UCSD-AML1 (cell line): ENCODE results near the gene NBL1.
A peak's percentile ranks its signal among the peaks of the same experiment; 100 is the strongest.

Experiments used
- DNase-seq: peaks from one replicate; lab custom pipeline; 2025; ENCODE audit not compliant: unreplicated experiment; lab: John Stamatoyannopoulos, UW

NBL1 gene

GRCh38 chr1:19643602-19644394, at the start of gene NBL1:
TSS of gene NBL1 (plus strand) at chr1:19644311. CDS start at chr1:19655031, 10,720 bp downstream.
- peak; percentile 67 for DNase-seq

DNA sequence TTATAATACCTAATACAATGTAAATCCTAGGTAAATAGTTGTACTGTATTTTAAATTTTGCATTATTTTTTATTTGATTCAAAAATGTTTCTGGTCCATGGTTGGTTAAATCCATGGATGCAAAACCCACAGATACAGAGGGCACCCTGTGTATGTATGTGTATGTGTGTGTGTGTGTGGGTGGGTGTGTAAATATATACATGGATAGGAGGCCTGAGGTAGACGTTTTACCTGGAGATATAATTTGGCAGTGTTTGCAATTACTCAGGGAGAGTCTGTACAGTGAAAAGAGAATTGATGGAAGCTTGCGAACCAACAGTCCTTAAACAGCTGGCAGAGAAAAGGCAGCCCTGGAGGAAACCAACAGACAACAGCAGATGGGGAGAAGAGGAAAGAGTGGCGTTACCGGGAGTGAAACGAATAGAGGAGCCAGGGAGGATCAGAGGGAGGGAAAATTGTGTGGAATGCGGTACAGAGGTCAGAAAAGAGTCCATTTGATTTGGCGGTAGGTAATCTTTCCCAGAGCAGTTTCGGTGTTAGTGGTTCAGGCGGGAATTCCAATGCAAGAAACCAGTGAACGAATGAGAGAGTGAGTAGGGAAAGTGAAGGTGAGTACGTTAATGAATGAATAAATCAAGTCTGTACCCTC, 47.9 kb upstream of the NBL1 start:
- no peak for DNase-seq

GRCh38 chr1:19596714-19597495, 47.2 kb upstream of the NBL1 start:
- DNase-seq = peak; percentile 95

GRCh38 chr1:19597496-19598309, 46.4 kb upstream of the NBL1 start:
- no peak for DNase-seq

DNA sequence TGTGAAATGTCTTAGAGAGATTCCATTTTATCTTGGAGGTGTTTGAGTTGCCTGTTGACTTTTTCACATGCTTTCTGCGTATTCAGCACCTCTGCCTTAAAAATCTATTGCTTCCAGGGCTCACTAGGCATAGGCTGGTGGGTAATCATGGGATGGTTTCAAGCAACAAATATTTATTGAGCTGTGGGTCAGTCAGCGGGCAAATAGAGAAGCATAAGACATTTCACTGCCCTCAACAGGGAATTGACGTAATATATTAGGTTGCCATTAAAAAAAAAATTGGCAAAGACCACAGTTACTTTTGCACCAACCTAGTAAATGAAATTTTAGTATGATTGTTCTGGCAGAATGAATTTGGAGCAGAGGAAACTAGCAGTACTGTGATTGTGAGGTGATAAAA, 44.3 kb upstream of the NBL1 start:
- no peak for DNase-seq

- no peak for DNase-seq
These were observed 41.6 kb upstream of the NBL1 start for GRCh38 chr1:19602486-19602885.

DNA sequence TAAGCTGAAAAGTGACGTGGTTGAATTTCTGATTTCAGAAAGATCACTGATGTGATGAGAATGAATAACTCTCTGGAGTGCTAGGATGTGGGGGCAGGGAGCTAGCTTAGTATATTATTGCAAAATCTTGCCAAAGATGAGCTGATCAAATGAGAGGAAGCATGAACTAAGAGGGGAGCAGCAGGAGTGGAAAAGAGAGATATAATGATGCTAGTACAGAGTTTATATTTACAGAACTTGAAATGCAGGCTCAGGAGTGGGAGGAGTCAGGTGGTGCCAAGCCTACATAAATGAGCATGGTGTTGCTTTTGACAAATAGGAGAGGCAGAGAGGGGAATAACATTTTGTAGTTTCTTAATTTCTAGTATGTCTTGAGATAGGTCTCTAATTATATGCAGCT, 38.1 kb upstream of the NBL1 start:
- DNase-seq = no peak

DNA sequence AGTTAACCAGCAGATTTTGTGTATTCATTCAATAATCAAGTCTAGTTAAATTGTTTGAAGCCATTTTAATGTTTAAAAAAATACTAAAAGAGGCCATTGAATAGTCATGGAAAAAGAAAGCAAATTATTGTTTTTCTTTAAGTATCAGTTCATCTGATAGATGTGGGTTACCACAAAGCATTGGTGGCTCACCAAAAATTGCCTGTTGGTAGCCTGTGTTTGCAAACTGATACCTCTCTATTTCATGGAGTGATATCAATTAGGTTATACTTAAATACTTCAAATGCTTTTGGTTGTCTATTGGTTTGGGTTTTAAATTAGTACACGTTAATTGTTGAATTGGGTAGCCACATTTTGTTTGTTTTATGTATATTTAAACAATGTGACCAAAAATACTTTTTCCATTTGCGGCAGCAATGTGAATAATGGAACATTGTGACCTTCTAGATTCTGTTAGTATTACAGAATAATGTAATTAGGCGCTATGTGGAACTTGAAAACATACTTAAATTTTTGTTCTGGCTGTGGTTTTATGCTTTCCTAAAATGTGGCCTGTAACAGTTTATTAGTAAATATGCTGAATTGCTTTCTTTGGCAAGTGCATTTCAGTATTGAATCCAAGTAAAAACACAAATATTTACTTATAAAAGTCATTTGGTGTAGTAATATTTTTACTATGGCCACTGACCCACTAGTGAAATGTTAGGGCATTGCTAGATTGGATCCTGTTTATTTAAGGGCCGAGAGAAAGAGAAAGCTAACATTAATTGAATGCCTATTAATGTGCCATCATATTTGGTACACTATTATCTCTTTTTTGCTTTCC, 37.1 kb upstream of the NBL1 start:
- no peak for DNase-seq

DNA sequence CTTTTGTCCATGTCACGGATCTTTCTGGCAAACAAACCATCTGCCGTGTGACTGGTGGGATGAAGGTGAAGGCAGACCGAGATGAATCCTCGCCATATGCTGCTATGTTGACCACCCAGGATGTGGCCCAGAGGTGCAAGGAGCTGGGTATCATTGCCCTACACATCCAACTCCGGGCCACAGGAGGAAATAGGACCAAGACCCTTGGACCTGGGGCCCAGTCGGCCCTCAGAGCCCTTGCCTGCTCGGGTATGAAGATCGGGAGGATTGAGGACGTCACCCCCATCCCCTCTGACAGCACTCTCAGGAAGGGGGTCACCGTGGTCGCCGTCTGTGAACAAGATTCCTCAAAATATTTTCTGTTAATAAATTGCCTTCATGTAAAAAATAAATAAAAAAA, 35.9 kb upstream of the NBL1 start:
- DNase-seq = no peak

DNA sequence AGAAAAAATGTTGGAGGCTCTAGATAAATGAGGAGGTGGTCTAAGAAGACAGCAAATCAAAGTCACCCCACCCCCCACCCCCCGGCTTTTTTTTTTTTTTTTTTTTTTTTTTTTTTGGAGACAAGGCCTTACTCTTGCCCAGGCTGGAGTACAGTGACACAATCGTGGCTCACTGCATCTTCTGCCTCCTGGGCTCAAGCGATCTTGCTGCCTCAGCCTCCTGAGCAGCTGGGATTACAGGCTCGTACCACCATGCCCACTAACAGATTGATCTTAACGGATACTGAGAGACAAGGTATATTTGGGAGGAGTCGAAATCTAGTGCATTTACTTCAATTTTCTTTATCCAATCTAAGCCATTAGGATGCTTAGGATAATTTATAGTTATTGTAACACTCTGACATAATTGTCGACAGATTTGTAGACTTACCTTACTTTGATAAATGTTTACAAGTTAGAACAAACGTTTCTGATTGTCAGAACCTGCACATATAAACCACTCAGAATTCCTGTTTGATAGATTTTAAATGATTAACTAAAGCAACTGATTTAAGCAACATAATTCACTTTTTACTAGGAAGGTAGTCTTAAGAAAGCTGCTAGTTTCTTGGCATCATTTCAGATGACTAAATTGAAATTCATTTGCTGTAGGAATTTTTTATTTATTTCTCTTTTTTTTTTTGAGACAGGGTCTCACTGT, 33.7 kb upstream of the NBL1 start:
- DNase-seq = no peak

DNA sequence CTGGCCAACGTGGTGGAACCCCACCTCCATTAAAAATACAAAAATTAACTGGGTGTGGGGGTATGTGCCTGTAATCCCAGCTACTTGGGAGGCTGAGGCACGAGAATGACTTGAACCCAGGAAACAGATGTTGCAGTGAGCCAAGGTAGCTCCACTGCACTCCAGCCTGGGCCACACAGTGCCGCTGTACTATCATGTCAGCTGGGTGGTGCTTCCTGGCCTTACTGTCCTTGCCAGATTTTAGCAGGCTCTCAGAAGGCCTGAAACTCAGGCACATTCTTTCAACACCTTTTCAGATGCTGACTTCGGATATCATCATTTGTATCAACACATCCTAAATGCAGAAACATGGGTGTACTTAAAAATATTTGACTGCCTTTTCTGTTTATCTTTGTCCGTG, 31.6 kb upstream of the NBL1 start:
- DNase-seq = no peak

DNA sequence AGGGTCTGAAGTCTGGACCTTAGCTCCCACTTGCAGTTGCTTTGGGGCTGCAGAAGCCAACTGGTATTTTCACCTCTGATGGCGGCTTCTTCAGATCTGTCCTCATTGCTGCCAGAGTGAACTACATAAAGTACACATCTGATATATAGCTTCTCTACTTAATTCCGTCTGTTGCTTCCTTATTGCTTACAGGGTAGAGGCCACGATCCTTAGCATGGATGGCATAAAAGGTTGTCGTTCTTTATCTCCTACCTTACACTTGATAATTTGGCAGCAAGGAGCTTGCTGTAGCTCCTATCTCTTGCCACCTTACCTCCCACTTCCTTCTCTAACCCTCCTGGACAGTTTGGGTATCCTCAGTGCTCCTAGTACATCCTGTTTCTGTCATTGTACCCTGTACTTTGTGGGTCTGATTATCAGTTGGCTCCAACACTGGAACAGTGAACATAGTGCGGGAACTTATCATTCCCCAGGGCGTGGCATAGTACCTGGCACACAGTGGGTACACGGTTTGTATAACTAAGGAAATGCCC, 30.9 kb upstream of the NBL1 start:
- no peak for DNase-seq

GRCh38 chr1:19615438-19615837, 28.7 kb upstream of the NBL1 start:
- DNase-seq = no peak

GRCh38 chr1:19616489-19616888, 27.6 kb upstream of the NBL1 start:
- no peak for DNase-seq

DNA sequence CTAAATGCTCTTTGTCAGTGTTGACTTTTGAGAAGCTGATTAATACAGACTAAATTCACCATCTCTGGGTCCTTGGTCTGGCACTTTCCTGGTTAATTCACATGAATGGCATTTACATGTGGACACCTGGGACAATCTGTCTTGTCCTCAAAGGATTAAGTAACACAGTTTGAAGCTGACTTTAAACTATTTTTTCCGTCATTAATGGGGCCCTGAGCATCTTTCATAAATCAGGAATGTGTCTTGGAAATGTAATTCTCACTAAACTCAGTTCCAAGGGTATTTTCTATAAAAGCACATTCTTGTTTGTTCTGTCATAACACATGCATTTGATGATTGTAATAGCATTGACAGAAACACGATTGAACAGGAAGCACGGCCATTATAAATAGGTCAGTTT, 26.7 kb upstream of the NBL1 start:
- no peak for DNase-seq

DNA sequence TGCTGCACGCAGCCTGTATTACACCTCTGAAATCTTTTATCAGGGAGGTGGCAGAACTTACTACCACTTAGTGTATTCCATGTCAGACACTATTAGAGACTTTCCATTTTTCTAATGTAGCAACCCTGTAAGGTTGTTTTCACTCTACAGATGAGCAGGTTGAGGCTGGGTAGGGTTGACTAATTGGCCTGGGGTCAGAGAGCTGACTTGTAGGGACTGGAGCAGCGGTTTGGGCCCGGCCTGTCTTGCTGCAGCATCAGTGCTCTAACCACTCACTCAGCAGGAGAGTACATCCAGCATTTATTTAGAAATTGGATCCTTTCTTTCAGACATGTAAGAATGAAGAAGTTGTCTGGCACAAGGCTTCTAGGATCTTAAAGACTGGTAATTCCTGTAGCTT, 25.7 kb upstream of the NBL1 start:
- no peak for DNase-seq

- DNase-seq = no peak
These were observed 24.3 kb upstream of the NBL1 start for GRCh38 chr1:19619697-19620384.

DNA sequence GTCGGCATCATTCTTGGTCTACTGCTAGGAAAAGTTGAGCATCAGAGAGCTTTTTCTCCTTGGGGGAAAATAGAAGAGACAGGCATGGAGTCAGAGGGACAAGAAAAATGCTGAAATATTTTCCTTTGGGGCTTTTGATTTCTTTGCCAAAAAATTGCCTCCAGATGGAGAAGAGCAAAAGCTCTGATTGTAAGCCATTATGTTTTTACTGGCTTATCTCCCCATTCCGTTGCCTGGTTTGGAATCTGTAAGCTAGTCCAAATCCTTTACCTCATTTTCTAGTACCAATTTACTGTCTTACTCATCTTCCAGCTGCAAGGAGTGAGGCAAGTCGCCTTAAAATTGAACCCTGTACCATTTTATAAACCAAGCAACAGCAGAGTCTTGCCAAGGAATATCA, 23.3 kb upstream of the NBL1 start:
- no peak for DNase-seq
